ENCODE results near the gene CCNK.

CCNK gene

GRCh38 chr14:99459481-99460100, 21.6 kb upstream of the CCNK start:
- Histone ChIP-seq H3K36me3 (peaks cover 21 to 85% (median 77%) of the 10 kb centered on the region in 3 donors), H3K27ac (no peak overlapping the region)
- intact Hi-C loops (cut with DNase I; ENCODE audit: low total_unique reads), result no loop called here

GRCh38 chr14:99460793-99461192, 20.4 kb upstream of the CCNK start:
- no peaks in the 10 kb centered on the region for H3K27me3 ChIP-seq
- TF ChIP-seq CTCF (IDR thresholded peaks at IDR 0.05), result no peak
- H3K4me1 ChIP-seq, result no peaks in the 10 kb centered on the region
- H3K4me3 ChIP-seq, result no peak overlapping the region
- peaks cover 30 to 83% (median 79%) of the 10 kb centered on the region in 3 donors for H3K36me3 ChIP-seq
- no peak for DNase-seq
- no peak overlapping the region for H3K27ac ChIP-seq
- intact Hi-C loops (cut with DNase I; ENCODE audit: low total_unique reads), result no loop called here
- no peaks in the 10 kb centered on the region for H3K9me3 ChIP-seq

More at GRCh38 chr14:99459481-99460100, 21.6 kb upstream of the CCNK start:
- no peak for DNase-seq
- no peaks in the 10 kb centered on the region for H3K9me3 ChIP-seq
- no peak overlapping the region for H3K4me3 ChIP-seq
- H3K4me1 ChIP-seq, result no peaks in the 10 kb centered on the region
- TF ChIP-seq CTCF (IDR thresholded peaks at IDR 0.05), result no peak
- H3K27me3 ChIP-seq, result no peaks in the 10 kb centered on the region

GRCh38 chr14:99461411-99462085, 19.7 kb upstream of the CCNK start:
- no peak for DNase-seq
- Histone ChIP-seq H3K27me3 (no peaks in the 10 kb centered on the region), H3K9me3 (no peaks in the 10 kb centered on the region), H3K36me3 (peaks cover 30 to 76% (median 71%) of the 10 kb centered on the region in 3 donors), H3K4me3 (no peak overlapping the region), H3K4me1 (no peaks in the 10 kb centered on the region), H3K27ac (no peak overlapping the region)
- TF ChIP-seq CTCF (IDR thresholded peaks at IDR 0.05), result no peak
- intact Hi-C loops (cut with DNase I; ENCODE audit: low total_unique reads), result no loop called here

- no peak overlapping the region for H3K4me3 ChIP-seq
- DNase-seq, result no peak
- intact Hi-C loops (cut with DNase I; ENCODE audit: low total_unique reads), result no loop called here
- H3K36me3 ChIP-seq, result peaks cover 30 to 69% (median 65%) of the 10 kb centered on the region in 3 donors
- no peaks in the 10 kb centered on the region for H3K9me3 ChIP-seq
- H3K27me3 ChIP-seq, result no peaks in the 10 kb centered on the region
- no peak overlapping the region for H3K27ac ChIP-seq
- H3K4me1 ChIP-seq, result peaks cover 0 to 6% (median under 1%) of the 10 kb centered on the region in 4 donors
- TF ChIP-seq CTCF (IDR thresholded peaks at IDR 0.05), result no peak
These were observed 19.0 kb upstream of the CCNK start for GRCh38 chr14:99462210-99462609.

GRCh38 chr14:99463974-99464373, 17.2 kb upstream of the CCNK start:
- intact Hi-C loops (cut with DNase I; ENCODE audit: low total_unique reads), result no loop called here
- Histone ChIP-seq H3K27me3 (no peaks in the 10 kb centered on the region), H3K4me3 (no peak overlapping the region), H3K4me1 (peaks cover 0 to 13% (median 4%) of the 10 kb centered on the region in 4 donors), H3K9me3 (no peaks in the 10 kb centered on the region), H3K36me3 (peaks cover 30 to 52% (median 49%) of the 10 kb centered on the region in 3 donors), H3K27ac (no peak overlapping the region)
- no peak for DNase-seq
- TF ChIP-seq CTCF (IDR thresholded peaks at IDR 0.05), result no peak

Data from tibial artery (tissue), 4 donors.